ENCODE results near the gene AUH.

- no peak for TF ChIP-seq EZH2 (IDR thresholded peaks at IDR 0.05; ENCODE audit: borderline replicate concordance, insufficient read depth, low read length, poor library complexity, severe bottlenecking)
- no peak for TF ChIP-seq MXI1 (conservative IDR thresholded peaks at IDR 0.05; ENCODE audit: poor library complexity, severe bottlenecking)
- TF ChIP-seq EP300 (conservative IDR thresholded peaks at IDR 0.05; ENCODE audit: poor library complexity, severe bottlenecking): peak; percentile 39
- TF ChIP-seq, protein P1, sequence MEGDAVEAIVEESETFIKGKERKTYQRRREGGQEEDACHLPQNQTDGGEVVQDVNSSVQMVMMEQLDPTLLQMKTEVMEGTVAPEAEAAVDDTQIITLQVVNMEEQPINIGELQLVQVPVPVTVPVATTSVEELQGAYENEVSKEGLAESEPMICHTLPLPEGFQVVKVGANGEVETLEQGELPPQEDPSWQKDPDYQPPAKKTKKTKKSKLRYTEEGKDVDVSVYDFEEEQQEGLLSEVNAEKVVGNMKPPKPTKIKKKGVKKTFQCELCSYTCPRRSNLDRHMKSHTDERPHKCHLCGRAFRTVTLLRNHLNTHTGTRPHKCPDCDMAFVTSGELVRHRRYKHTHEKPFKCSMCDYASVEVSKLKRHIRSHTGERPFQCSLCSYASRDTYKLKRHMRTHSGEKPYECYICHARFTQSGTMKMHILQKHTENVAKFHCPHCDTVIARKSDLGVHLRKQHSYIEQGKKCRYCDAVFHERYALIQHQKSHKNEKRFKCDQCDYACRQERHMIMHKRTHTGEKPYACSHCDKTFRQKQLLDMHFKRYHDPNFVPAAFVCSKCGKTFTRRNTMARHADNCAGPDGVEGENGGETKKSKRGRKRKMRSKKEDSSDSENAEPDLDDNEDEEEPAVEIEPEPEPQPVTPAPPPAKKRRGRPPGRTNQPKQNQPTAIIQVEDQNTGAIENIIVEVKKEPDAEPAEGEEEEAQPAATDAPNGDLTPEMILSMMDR (IDR thresholded peaks at IDR 0.05; ENCODE audit: poor library complexity, severe bottlenecking): no peak
Observed at GRCh38 chr9:91273853-91274552, 87.7 kb downstream of the AUH start.
